Upper lobe of left lung (tissue), 6 donors: ENCODE data around the gene C4orf51. TPM values are rescaled to one million over a fixed set of nuclear protein-coding genes. Genes with fewer than 3 reads are reported as not detected.

ENCODE experiments used
- ATAC-seq, 2 donors: fragments of 200-7000 bp; cut with Tn5 transposase; one replicate each; pipeline ENCODE4 v1.9.1; 2022; ENCODE audit warnings: mild to moderate bottlenecking in 2 of 2, moderate library complexity in 2 of 2; ENCODE audit not compliant: low FRiP score in 2 of 2
- DNase-seq, 2 donors: peaks; one replicate each; pipeline ENCODE4 v3.0.0-alpha.2; 2019 to 2020
- H3K27ac ChIP-seq, 4 donors: fragments of 200-600 bp; sonication (generic); one replicate each; pipeline ENCODE4 v1.5.1; 2016 to 2019
- H3K27me3 ChIP-seq, 4 donors: fragments of 200-600 bp; sonication (generic); one replicate each; pipeline ENCODE4 v1.5.1; 2017 to 2019
- H3K36me3 ChIP-seq, 4 donors: fragments of 200-600 bp; sonication (generic); one replicate each; pipeline ENCODE4 v1.5.1; 2016 to 2019
- H3K4me1 ChIP-seq, 4 donors: fragments of 200-600 bp; sonication (generic); one replicate each; pipeline ENCODE4 v1.5.1; 2018 to 2019
- H3K4me3 ChIP-seq, 4 donors: fragments of 200-600 bp; sonication (generic); one replicate each; pipeline ENCODE4 v1.5.1; 2017 to 2019; ENCODE audit warnings: mild to moderate bottlenecking in 2 of 4, moderate library complexity in 1 of 4
- H3K9me3 ChIP-seq, 4 donors: fragments of 200-600 bp; sonication (generic); one replicate each; pipeline ENCODE4 v1.5.1; 2018 to 2019
- EP300 ChIP-seq, 4 donors: sonication (generic); formaldehyde crosslinking; IDR thresholded peaks; one replicate each; pipeline ENCODE4 v1.5.1; 2017; ENCODE audit warnings: antibody characterized with exemption in 4 of 4, control low read depth in 2 of 4
- POLR2A ChIP-seq, 4 donors: fragments of 450-650 bp; IDR thresholded peaks; one replicate each; pipeline ENCODE4 v1.5.1; 2016 to 2017; ENCODE audit warnings: antibody characterized with exemption in 4 of 4, mild to moderate bottlenecking in 2 of 4
- POLR2AphosphoS5 ChIP-seq, 2 donors: sonication (generic); formaldehyde crosslinking; IDR thresholded peaks; one replicate each; pipeline ENCODE4 v1.5.1; 2017; ENCODE audit warnings: antibody characterized with exemption in 2 of 2
- WGBS, 2 donors: methylation state at CpG; one replicate each; pipeline ENCODE4 v1.1.5; 2017 to 2018; 5-methylcytosine and 5-hydroxymethylcytosine counted together
- total RNA-seq, 6 donors: library from RNA; depleted of rRNA in 4 of 6; stranded (reverse); fragments of >200 nt in 4 of 6; gene quantifications; one replicate each; pipeline versions ENCODE4 v1.1.0 to v1.2.1, GENCODE V29; 2016 to 2021
- TF ChIP-seq, protein P1 (sequence below), 6 experiments: fragments of 450-650 bp in 4 of 6; fragments of 200-600 bp in 2 of 6; sonication (generic) in 2 of 6; IDR thresholded peaks; one replicate each; pipeline ENCODE4 v1.5.1; 2016 to 2019; ENCODE audit warnings: antibody characterized with exemption in 6 of 6
- donor health status: DM: no; HTN: no; CAD: no; lungs with moderate emphysema.
- donor health status: DM: no; HTN: yes; CAD: no; lungs with severe emphysema.

Gene C4orf51
- total RNA-seq, 6 donors from 2014 or later: not detected

- Histone ChIP-seq H3K27ac (no peak overlapping the region), H3K36me3 (no peaks in the 10 kb centered on the region), H3K9me3 (no peaks in the 10 kb centered on the region), H3K4me3 (no peak overlapping the region), H3K27me3 (no peaks in the 10 kb centered on the region), H3K4me1 (no peaks in the 10 kb centered on the region)
- TF ChIP-seq, protein P1, sequence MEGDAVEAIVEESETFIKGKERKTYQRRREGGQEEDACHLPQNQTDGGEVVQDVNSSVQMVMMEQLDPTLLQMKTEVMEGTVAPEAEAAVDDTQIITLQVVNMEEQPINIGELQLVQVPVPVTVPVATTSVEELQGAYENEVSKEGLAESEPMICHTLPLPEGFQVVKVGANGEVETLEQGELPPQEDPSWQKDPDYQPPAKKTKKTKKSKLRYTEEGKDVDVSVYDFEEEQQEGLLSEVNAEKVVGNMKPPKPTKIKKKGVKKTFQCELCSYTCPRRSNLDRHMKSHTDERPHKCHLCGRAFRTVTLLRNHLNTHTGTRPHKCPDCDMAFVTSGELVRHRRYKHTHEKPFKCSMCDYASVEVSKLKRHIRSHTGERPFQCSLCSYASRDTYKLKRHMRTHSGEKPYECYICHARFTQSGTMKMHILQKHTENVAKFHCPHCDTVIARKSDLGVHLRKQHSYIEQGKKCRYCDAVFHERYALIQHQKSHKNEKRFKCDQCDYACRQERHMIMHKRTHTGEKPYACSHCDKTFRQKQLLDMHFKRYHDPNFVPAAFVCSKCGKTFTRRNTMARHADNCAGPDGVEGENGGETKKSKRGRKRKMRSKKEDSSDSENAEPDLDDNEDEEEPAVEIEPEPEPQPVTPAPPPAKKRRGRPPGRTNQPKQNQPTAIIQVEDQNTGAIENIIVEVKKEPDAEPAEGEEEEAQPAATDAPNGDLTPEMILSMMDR (IDR thresholded peaks at IDR 0.05): peak in 1 of 6 experiments; percentile 8
- TF ChIP-seq POLR2A (IDR thresholded peaks at IDR 0.05): no peak
- TF ChIP-seq EP300 (IDR thresholded peaks at IDR 0.05): no peak
- TF ChIP-seq POLR2AphosphoS5 (IDR thresholded peaks at IDR 0.05): no peak
- no peak for ATAC-seq
- no peak for DNase-seq
- WGBS, 2 donors: 91% methylated on average over 2 of the region's 2 CpGs
These were observed 43.4 kb downstream of the C4orf51 start for GRCh38 chr4:145723336-145723735.

DNA sequence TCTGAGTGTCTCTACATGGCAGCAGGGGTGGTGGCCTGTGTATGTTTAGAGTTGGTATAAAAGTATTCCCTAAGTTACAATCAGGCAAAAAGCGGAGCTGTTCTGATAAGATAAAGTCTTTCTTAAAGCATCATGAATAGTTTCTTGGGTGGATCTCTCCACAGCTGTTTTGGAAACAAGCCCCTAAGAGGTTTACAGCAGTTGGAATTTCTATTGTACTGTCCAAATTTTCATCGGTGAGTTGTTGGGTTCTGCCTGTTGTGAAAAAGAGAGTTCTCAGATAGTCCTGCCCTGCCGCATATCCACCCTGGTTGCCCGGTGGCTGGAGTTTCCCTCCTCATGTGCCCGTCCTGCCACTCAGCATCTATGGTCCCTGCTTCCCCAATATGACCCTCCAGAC is 50.1 kb downstream of the C4orf51 start:
- DNase-seq (no peak), ATAC-seq (no peak)
- Histone ChIP-seq H3K36me3 (no peaks in the 10 kb centered on the region), H3K4me1 (peaks cover 26 to 37% (median 35%) of the 10 kb centered on the region in 4 donors), H3K27ac (no peak overlapping the region), H3K9me3 (no peaks in the 10 kb centered on the region), H3K27me3 (no peaks in the 10 kb centered on the region), H3K4me3 (no peak overlapping the region)
- WGBS, 2 donors: 88% methylated on average over 5 of the region's 5 CpGs
- TF ChIP-seq EP300 (IDR thresholded peaks at IDR 0.05) (no peak), POLR2A (IDR thresholded peaks at IDR 0.05) (no peak), POLR2AphosphoS5 (IDR thresholded peaks at IDR 0.05) (no peak)
- TF ChIP-seq, protein P1 (IDR thresholded peaks at IDR 0.05): no peak

DNA sequence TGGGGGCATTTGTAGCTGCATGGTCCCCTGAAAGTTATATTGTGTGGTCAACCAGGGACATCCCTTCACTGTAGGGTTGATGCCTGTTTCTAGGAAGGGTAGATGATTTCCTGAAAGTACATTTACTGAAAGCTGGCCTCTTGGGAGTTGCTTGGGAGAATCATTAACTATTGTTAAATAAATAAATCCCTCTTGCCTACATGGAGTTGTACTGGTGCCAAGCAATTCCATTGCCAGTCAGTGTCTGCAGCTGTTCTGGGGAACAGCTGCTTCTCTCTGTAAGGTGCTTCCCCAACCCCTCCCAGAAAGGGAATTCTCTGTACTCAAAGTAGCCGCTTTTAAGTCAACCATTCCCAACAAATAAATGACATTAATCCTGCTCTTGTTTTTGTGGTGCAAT is 51.1 kb downstream of the C4orf51 start:
- Histone ChIP-seq H3K36me3 (no peaks in the 10 kb centered on the region), H3K4me3 (no peak overlapping the region), H3K9me3 (no peaks in the 10 kb centered on the region), H3K4me1 (peaks cover 36 to 47% (median 44%) of the 10 kb centered on the region in 4 donors), H3K27ac (no peak overlapping the region), H3K27me3 (no peaks in the 10 kb centered on the region)
- WGBS, 2 donors: 50 to 59% methylated on average over 1 of the region's 1 CpG
- TF ChIP-seq, protein P1 (IDR thresholded peaks at IDR 0.05): no peak
- peak in 1 of 4 donors; percentile 56 for TF ChIP-seq EP300 (IDR thresholded peaks at IDR 0.05)
- peak in 1 of 2 donors; percentile 57 for DNase-seq
- no peak for ATAC-seq

DNA sequence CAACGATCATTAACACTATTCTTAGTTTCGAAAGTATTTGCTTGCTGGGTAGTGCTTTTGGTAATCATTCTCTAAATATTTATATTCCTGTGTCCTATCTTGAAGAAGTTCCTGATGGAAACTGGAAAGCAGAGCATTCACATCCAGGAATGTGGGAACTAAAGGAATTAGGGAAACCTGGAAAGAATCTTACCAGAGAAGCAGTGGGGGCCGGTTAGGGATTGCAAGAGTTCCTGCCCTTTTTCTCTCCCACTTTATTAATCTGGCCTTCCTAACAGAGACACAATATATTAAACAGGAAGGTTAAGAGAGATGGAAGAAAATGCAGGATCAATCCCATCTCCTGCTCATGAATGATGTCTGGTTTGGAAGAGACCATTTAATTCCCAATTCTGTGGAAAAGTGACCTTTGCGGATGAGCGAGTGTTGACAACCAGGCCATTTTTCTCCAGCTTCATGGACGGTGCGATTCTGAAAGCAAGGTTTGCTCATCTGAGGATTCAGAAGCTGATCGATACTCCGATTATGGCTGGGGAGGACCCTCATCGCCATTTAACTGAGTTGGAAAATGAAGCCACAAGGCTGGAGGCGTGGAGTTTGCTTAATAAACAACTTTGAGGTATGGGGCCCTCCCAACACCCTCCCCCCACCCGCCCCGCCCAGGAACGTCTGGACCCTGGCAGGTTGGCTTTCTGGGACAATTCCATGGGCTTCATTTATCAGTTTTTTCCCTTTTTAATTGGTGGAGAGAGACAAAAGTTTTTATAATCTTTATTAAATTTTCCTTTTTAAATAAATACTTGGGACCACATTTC is 52.3 kb downstream of the C4orf51 start:
- Histone ChIP-seq H3K36me3 (no peaks in the 10 kb centered on the region), H3K4me1 (peaks cover 45 to 55% (median 52%) of the 10 kb centered on the region in 4 donors), H3K4me3 (peak overlapping the region in 3 of 4 donors; percentile 58 to 64 (median 63)), H3K27ac (peak overlapping the region; percentile 93 to 99 (median 95)), H3K9me3 (no peaks in the 10 kb centered on the region), H3K27me3 (no peaks in the 10 kb centered on the region)
- 39 to 48% methylated on average over 14 of the region's 14 CpGs for WGBS, 2 donors
- ATAC-seq (no peak), DNase-seq (no peak)
- TF ChIP-seq, protein P1 (IDR thresholded peaks at IDR 0.05): no peak
- no peak for TF ChIP-seq POLR2A (IDR thresholded peaks at IDR 0.05)
- TF ChIP-seq POLR2AphosphoS5 (IDR thresholded peaks at IDR 0.05): no peak
- TF ChIP-seq EP300 (IDR thresholded peaks at IDR 0.05): no peak
